Endothelial cell of umbilical vein (primary cell): Measurements from ENCODE around the gene ARRDC1. TPM values are rescaled to one million over a fixed set of nuclear protein-coding genes. Genes with fewer than 3 reads are reported as not detected.

Experiments
- BruUV-seq: library from RNA; stranded (reverse); fragments of 400-500 nt; replicated peaks from 2 replicates; lab custom pipeline; 2021; lab: Mats Ljungman, UMichigan
- CTCF ChIA-PET: fragments of 300-600, 350-600 bp; sonication (Branson Sonifier 250); formaldehyde crosslinking; loops from one replicate; lab custom pipeline; 2021; ENCODE audit warnings: antibody characterized with exemption, inconsistent platforms; lab: Charles Lee
- POLR2A ChIA-PET: fragments of 300-600, 350-600 bp; sonication (Branson Sonifier 250); formaldehyde crosslinking; loops from one replicate; lab custom pipeline; 2021; ENCODE audit warnings: antibody characterized with exemption, inconsistent platforms; lab: Charles Lee
- DNase-seq: peaks from one replicate; pipeline ENCODE4 v3.0.0-alpha.2; 2011; ENCODE audit warnings: low read depth, low spot score
- FAIRE-seq: peaks from 2 replicates; lab custom pipeline; 2011; peaks lifted over from hg19 to GRCh38; lab: Jason Lieb, UNC
- H2AFZ ChIP-seq: 2 replicates; pipeline ENCODE4 v1.6.0; 2012; ENCODE audit warnings: low read depth, low read length, control low read depth, inconsistent platforms
- H3K27ac ChIP-seq: 2 replicates; pipeline ENCODE4 v1.5.1; 2011; ENCODE audit warnings: low read depth, mild to moderate bottlenecking, control low read depth, low read length, moderate library complexity; ENCODE audit not compliant: insufficient read depth
- H3K27me3 ChIP-seq, 2 experiments: 2 replicates each; pipeline versions ENCODE4 v1.6.0 to v1.6.1; 2011; ENCODE audit warnings: low read length in 2 of 2, mixed read lengths in 1 of 2; ENCODE audit not compliant: control insufficient read depth in 2 of 2, insufficient read depth in 2 of 2
- H3K36me3 ChIP-seq, 2 experiments: 2 replicates in 1 of 2; 3 replicates in 1 of 2; pipeline ENCODE4 v1.5.1; 2011; ENCODE audit warnings: low read length in 2 of 2, mild to moderate bottlenecking in 1 of 2, moderate library complexity in 1 of 2; ENCODE audit not compliant: control insufficient read depth in 2 of 2, insufficient read depth in 2 of 2; ENCODE audit errors: extremely low read depth in 1 of 2
- H3K4me1 ChIP-seq: 3 replicates; pipeline ENCODE4 v1.5.1; 2011; ENCODE audit warnings: mild to moderate bottlenecking, low read length; ENCODE audit not compliant: control insufficient read depth, insufficient read depth; ENCODE audit errors: extremely low read depth
- H3K4me2 ChIP-seq: 2 replicates; pipeline ENCODE4 v1.6.1; 2011; ENCODE audit warnings: low read length, control low read depth, mixed read lengths; ENCODE audit not compliant: insufficient read depth
- H3K4me3 ChIP-seq, 3 experiments: fragments of 200-600 bp in 1 of 3; sonication (generic), shearing (Covaris generic) in 1 of 3; replicated peaks in 1 of 3; 2 replicates each; pipeline ENCODE4 v1.5.1; 2011 to 2016; ENCODE audit warnings: control low read depth in 3 of 3, low read length in 3 of 3, mild to moderate bottlenecking in 2 of 3, inconsistent platforms in 1 of 3, low read depth in 1 of 3, moderate library complexity in 1 of 3; ENCODE audit not compliant: insufficient read depth in 1 of 3
- H3K79me2 ChIP-seq: 2 replicates; pipeline ENCODE4 v1.6.0; 2012; ENCODE audit warnings: low read length, inconsistent platforms; ENCODE audit not compliant: control insufficient read depth, insufficient read depth
- H3K9ac ChIP-seq: replicated peaks from 2 replicates; pipeline ENCODE3; 2011; ENCODE audit warnings: low read length, control low read depth; ENCODE audit not compliant: insufficient read depth; ENCODE audit errors: extremely low read depth
- H3K9me1 ChIP-seq: replicated peaks from 3 replicates; pipeline ENCODE4 v1.6.0; 2011; ENCODE audit warnings: mild to moderate bottlenecking, low read length; ENCODE audit not compliant: control insufficient read depth, insufficient read depth; ENCODE audit errors: extremely low read depth
- H3K9me3 ChIP-seq: replicated peaks from 2 replicates; pipeline ENCODE4 v1.5.1; 2012; ENCODE audit warnings: low read length, inconsistent platforms; ENCODE audit not compliant: control insufficient read depth, insufficient read depth
- H4K20me1 ChIP-seq: replicated peaks from 2 replicates; pipeline ENCODE3; 2011; ENCODE audit warnings: mild to moderate bottlenecking, low read length; ENCODE audit not compliant: control insufficient read depth, insufficient read depth; ENCODE audit errors: extremely low read depth
- CTCF ChIP-seq, 2 donors: IDR thresholded peaks; 1 replicate in 1 of 2; 2 replicates in 1 of 2; pipeline ENCODE4 v1.5.1; 2011; ENCODE audit warnings: low read length in 2 of 2, mild to moderate bottlenecking in 2 of 2, moderate library complexity in 2 of 2, control low read depth in 1 of 2, inconsistent platforms in 1 of 2, low read depth in 1 of 2; ENCODE audit not compliant: insufficient read depth in 1 of 2; ENCODE audit errors: extremely low read depth in 1 of 2
- EZH2 ChIP-seq: IDR thresholded peaks from 2 replicates; pipeline ENCODE4 v1.6.1; 2012; ENCODE audit warnings: borderline replicate concordance, low read depth, mild to moderate bottlenecking, moderate library complexity, low read length, inconsistent platforms; ENCODE audit not compliant: severe bottlenecking
- FOS ChIP-seq: IDR thresholded peaks from 2 replicates; pipeline ENCODE4 v1.6.1; 2011; ENCODE audit warnings: mild to moderate bottlenecking, low read length, moderate library complexity, borderline replicate concordance; ENCODE audit not compliant: insufficient read depth
- GATA2 ChIP-seq: IDR thresholded peaks from 2 replicates; pipeline ENCODE4 v1.7.0; 2011; ENCODE audit warnings: low read depth, mild to moderate bottlenecking, moderate library complexity, mixed read lengths, low read length; ENCODE audit not compliant: insufficient read length, insufficient read depth
- JUN ChIP-seq: IDR thresholded peaks from 2 replicates; pipeline ENCODE4 v1.6.1; 2011; ENCODE audit warnings: borderline replicate concordance, low read depth; ENCODE audit not compliant: insufficient read length, insufficient read depth
- MAX ChIP-seq: IDR thresholded peaks from 2 replicates; pipeline ENCODE4 v1.6.1; 2011; ENCODE audit not compliant: insufficient read depth, insufficient read length
- MYC ChIP-seq: IDR thresholded peaks from one replicate; pipeline ENCODE4 v1.6.1; 2011; ENCODE audit warnings: mild to moderate bottlenecking, low read depth, low read length
- POLR2A ChIP-seq: IDR thresholded peaks from 2 replicates; pipeline ENCODE4 v1.6.1; 2012; ENCODE audit warnings: low read depth, mild to moderate bottlenecking, control low read depth, low read length
- POLR2AphosphoS5 ChIP-seq: IDR thresholded peaks from 2 replicates; pipeline ENCODE4 v1.6.1; 2012; ENCODE audit warnings: low read depth, mild to moderate bottlenecking, control low read depth, low read length, moderate library complexity; ENCODE audit not compliant: insufficient read depth
- dilution Hi-C: fragments of 300-500 bp; cut with MboI; formaldehyde crosslinking; loops from one replicate; pipeline ENCODE4 v1.15.0; 2019; ENCODE audit warnings: low sequenced_read_pairs; ENCODE audit not compliant: extremely low pct_ligation_motif_present
- intact Hi-C: fragments of 100-400 bp; cut with micrococcal nuclease; formaldehyde crosslinking; loops from one replicate; pipeline ENCODE4 v1.10.0; 2022
- polyA plus RNA-seq, 4 experiments: library from polyadenylated mRNA; depleted of rRNA in 3 of 4; stranded (reverse) in 3 of 4; unstranded in 1 of 4; fragments of >200 nt; gene quantifications; 2 replicates each; pipeline versions ENCODE4 v1.2.1 to v1.2.3, GENCODE V29; 2011 to 2012; ENCODE audit warnings: missing spikeins in 1 of 4
- total RNA-seq: library from RNA; stranded (reverse); gene quantifications from 2 replicates; pipeline ENCODE4 v1.2.3, GENCODE V29; 2021

ARRDC1 gene
- total and polyA plus RNA-seq, 2 donors (not counting 3 experiments of a cell fraction or from before 2014, with no cell fraction given): 22.5 to 51.0 TPM

- POLR2A ChIA-PET: no interaction called here
- Histone ChIP-seq H3K27me3 (no peaks in the 10 kb centered on the region), H3K9me3 (no peaks in the 10 kb centered on the region), H3K79me2 (peaks cover 10% of the 10 kb centered on the region), H4K20me1 (no peaks in the 10 kb centered on the region), H3K9me1 (no peaks in the 10 kb centered on the region), H2AFZ (no peak overlapping the region), H3K36me3 (peaks cover 10 to 18% of the 10 kb centered on the region in 2 experiments), H3K9ac (no peak overlapping the region), H3K27ac (no peak overlapping the region), H3K4me2 (no peak overlapping the region), H3K4me3 (no peak overlapping the region), H3K4me1 (peaks cover 7% of the 10 kb centered on the region)
- intact Hi-C loops: no loop called here
- dilution Hi-C loops: no loop called here
- TF ChIP-seq MYC (no peak), POLR2AphosphoS5 (no peak), POLR2A (no peak), GATA2 (no peak), JUN (no peak)
- FAIRE-seq (no peak), DNase-seq (no peak)
- no TSS peak for BruUV-seq
- CTCF ChIA-PET: no interaction called here
These were observed 49.2 kb upstream of the ARRDC1 start for GRCh38 chr9:137556069-137556838.

- no peak overlapping the region for H2AFZ ChIP-seq
- H3K27ac ChIP-seq: no peak overlapping the region
- DNase-seq: no peak
- H3K36me3 ChIP-seq: peaks cover 10 to 20% of the 10 kb centered on the region in 2 experiments
- H3K4me1 ChIP-seq: no peaks in the 10 kb centered on the region
- H3K79me2 ChIP-seq: peaks cover 4% of the 10 kb centered on the region
- intact Hi-C loops: no loop called here
- H4K20me1 ChIP-seq: no peaks in the 10 kb centered on the region
- H3K9me3 ChIP-seq: no peaks in the 10 kb centered on the region
- TF ChIP-seq POLR2AphosphoS5 (no peak), FOS (no peak), MAX (no peak), JUN (no peak), MYC (no peak), POLR2A (no peak), CTCF (IDR thresholded peaks at IDR 0.05; ENCODE audit: extremely low read depth in 1 of 2, insufficient read depth in 1 of 2, low read depth in 1 of 2, low read length in 2 of 2) (no peak), EZH2 (no peak), GATA2 (no peak)
- no peak overlapping the region for H3K9ac ChIP-seq
- no TSS peak for BruUV-seq
- dilution Hi-C loops: no loop called here
- H3K4me3 ChIP-seq: no peak overlapping the region
- CTCF ChIA-PET: no interaction called here
- no peaks in the 10 kb centered on the region for H3K27me3 ChIP-seq
- no peak overlapping the region for H3K4me2 ChIP-seq
- POLR2A ChIA-PET: no interaction called here
- H3K9me1 ChIP-seq: no peaks in the 10 kb centered on the region
- no peak for FAIRE-seq
These were observed 47.4 kb upstream of the ARRDC1 start for GRCh38 chr9:137558127-137558526.
